ENCODE measurements around the gene CPA1.

CPA1 gene

DNA sequence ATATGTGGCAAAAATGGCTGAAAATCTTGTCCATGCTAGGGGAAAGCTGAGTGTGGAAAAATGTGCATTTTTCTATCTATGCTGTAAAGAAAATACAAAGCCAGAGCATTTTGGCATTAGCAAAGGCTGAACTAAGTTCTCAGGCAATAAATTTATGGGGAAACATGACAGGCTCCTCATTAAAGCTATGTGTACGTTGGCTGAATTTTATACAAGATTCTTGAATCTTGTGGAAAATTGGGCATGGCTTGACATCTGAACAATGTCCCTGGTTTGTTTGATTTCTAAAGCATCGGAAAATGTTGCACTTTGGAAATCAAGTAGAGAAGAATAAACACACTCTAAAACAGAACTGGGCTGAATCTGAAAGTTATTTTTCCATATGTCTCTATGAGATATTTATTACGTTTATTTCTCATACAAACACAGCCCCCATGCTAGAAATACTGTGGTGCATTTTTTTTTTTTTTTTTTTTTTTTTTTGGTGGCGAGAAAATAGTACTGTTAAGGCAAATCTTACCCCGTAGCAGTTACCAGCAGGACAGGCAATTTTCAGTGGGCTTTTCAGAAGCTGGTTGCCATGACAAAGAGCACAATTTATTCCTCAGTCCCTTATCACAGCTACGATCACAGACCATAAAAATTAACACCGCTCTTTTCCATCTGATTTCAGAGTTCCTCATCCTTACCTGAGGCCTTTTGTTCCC is 16.9 kb downstream of the CPA1 start:
- no peak for DNase-seq

GRCh38 chr7:130397758-130398073 is 17.4 kb downstream of the CPA1 start:
- DNase-seq, result no peak

- DNase-seq, result no peak
Measured at GRCh38 chr7:130398526-130399090, 18.3 kb downstream of the CPA1 start.

DNA sequence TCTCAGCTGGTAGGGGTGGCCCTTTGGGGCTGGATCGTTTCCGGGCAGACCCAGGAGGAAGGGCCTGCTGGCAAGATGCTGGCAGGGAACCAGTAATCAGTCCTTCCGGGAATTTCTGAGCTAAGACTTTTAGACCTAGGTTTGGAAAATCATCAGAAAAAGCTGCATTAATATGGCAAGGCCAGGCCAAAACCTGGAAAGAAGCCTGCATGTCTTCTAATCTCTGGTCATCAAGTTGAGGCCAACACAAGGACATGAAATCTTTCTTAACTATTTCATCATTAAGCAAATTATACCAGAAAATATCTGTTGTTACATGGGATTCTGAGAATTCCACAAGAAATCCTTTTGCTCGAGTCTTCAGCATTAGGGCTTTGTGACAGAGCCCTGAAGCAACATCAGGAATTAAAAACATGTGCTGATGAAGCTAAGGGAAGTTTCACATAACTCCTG is 19.9 kb downstream of the CPA1 start:
- no peak for DNase-seq

- no peak for DNase-seq
Measured at GRCh38 chr7:130401101-130401500, 20.8 kb downstream of the CPA1 start.

GRCh38 chr7:130401578-130401977 is 21.3 kb downstream of the CPA1 start:
- DNase-seq, result no peak

GRCh38 chr7:130405003-130405402 is 24.7 kb downstream of the CPA1 start:
- no peak for DNase-seq

DNA sequence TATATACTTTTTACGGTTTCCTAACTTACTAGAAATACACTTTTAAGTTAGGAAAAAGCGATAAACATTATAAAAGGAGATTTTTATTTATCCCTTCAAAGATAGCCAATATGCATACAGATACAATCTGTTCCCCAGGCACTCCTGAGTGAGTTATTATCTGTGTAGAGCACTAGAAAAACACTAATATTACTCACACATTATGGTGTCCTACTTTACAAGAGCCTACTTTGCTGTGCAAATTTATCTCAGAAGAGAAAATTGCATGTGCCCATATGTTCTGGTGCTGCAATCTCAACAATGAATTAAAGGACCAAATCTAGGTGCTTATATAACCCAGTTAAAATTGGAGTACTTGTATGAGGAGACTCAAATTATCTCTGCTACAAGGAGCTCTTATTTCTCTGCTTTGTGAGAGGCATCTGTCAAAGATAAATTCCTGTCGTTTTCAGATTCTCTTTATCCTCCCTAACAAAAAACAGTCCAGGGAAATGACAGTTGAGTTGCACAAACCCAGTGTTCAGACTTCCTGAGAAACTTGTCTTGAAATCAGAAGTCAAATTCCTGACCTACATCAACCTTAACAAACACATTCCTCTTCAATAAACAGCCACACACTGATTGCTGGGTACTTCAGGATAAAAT is 28.9 kb downstream of the CPA1 start:
- no peak for DNase-seq

- no peak for DNase-seq
Measured at GRCh38 chr7:130409712-130410072, 29.4 kb downstream of the CPA1 start.

DNA sequence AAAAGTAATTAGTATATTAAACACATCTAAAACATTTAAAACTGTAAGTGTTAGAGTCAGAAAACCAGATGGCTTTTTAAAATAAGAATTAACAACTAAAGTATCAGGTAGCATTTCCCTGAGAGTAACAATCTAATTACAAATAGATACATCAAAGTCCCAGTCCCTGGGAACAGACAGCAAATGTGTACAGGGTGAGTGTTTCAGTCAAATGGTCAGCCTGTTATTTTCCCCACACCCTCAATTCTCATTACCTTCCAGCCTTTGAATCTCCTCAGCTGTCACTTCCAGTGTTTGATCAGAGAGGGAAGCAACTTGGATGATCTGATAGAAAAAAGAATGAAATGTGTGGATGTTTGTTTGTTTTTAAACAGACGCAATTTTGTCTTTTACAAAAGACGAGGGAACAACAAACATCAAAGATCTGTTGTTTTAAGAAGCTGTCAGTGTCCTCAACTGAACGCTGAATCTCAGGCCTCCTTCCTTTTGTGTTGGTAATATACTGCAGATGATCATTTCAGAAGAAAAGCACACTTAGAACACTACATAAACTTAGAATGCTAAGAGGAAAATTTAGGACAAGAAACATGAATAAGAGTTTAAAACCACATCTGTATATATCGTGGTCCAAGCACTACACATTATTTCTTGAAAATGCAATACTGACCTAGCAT is 30.7 kb downstream of the CPA1 start:
- DNase-seq, result no peak

- no peak for DNase-seq
Measured at GRCh38 chr7:130413201-130413600, 32.9 kb downstream of the CPA1 start.

- DNase-seq, result no peak
Measured at GRCh38 chr7:130415006-130415405, 34.7 kb downstream of the CPA1 start.

DNA sequence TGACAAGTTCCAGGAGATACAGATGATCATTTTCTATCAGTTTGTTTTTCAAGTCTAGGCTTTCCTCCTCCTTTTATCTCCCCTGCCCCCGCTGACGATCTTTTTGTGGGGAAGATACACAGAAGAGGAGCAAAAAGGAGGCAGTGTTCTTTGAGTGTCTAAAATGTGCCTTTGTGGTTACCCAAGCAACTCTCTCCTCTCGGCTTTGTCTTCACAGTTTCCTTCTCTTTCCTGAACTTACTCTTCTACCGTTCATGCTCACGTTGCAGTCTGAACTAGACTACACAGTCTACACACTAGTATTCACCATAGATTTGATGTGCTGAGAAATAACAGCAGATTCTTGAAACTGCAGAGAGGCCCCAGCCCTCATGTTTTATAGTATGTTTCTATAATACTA is 36.9 kb downstream of the CPA1 start:
- no peak for DNase-seq

GRCh38 chr7:130418306-130418705 is 38.0 kb downstream of the CPA1 start:
- no peak for DNase-seq

GRCh38 chr7:130419658-130420057 is 39.4 kb downstream of the CPA1 start:
- no peak for DNase-seq

GRCh38 chr7:130420943-130421578 is 40.8 kb downstream of the CPA1 start:
- no peak for DNase-seq

GRCh38 chr7:130421684-130422083 is 41.4 kb downstream of the CPA1 start:
- no peak for DNase-seq

DNA sequence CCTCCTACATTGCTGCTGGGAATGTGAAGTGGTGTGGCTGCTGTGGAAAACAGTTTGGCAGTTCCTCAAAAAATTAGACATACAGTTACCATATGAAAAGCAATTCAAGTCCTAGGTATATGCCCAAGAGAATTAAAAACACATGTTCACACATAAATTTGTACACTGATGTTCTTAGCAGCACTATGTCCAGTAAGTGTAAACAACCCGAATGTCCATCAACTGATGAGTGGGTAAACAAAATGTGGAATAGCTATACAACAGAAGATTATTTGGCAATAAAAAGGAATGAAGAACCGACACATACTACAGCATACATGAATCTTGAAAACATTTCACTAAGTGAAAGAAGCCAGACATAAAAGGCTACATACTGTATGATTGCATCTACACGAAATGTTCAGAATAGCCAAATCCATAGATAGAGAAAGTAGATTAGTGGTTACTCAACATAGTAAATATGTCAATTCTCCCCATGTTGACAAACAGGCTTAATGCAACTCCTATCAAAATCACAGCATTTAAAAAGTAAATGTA is 43.3 kb downstream of the CPA1 start:
- DNase-seq, result no peak

GRCh38 chr7:130425796-130426195 is 45.5 kb downstream of the CPA1 start:
- no peak for DNase-seq

GRCh38 chr7:130426564-130426963 is 46.3 kb downstream of the CPA1 start:
- DNase-seq, result no peak

GRCh38 chr7:130429019-130429418 is 48.7 kb downstream of the CPA1 start:
- no peak for DNase-seq

DNA sequence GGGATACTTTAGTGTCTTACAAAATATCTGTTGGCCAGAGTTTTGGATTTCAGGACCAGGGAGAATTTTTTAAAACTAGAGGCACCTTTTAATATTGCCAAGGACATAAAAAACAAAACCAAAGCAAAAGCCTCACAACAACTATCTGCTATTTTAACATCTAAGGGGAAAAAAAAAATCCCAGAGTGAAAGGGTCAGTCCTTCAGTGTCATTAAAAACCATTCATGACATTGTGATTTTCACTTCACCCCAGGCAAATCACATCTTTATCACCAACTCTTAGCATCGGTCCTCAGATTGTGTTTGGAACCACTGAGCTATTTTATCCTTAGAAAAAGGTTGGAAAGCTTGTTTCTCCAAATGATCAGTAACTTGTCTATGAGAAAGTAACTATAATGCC is 49.8 kb downstream of the CPA1 start:
- DNase-seq, result no peak

All from DMS53 (cell line).